Type B pancreatic cell (in vitro differentiated cells): Measurements from ENCODE around the gene BCL11A. TPM values are rescaled to one million over a fixed set of nuclear protein-coding genes. Genes with fewer than 3 reads are reported as not detected.

Source experiments
- DNase-seq: peaks from one replicate; pipeline ENCODE4 v3.0.0; 2021; ENCODE audit warnings: mixed read lengths; ENCODE audit not compliant: unreplicated experiment; ENCODE audit errors: extremely low spot score
- H3K27ac Mint-ChIP-seq: 2 replicates; pipeline ENCODE4 v1.8.0; 2021; ENCODE audit warnings: mild to moderate bottlenecking, mixed read lengths
- H3K27me3 Mint-ChIP-seq: 2 replicates; pipeline ENCODE4 v1.8.0; 2021; ENCODE audit warnings: mixed read lengths
- H3K36me3 Mint-ChIP-seq: 2 replicates; pipeline ENCODE4 v1.8.0; 2021; ENCODE audit warnings: mixed read lengths
- H3K4me1 Mint-ChIP-seq: one replicate; pipeline ENCODE4 v1.8.0; 2021; ENCODE audit warnings: mixed read lengths; ENCODE audit not compliant: unreplicated experiment
- H3K4me3 Mint-ChIP-seq: 2 replicates; pipeline ENCODE4 v1.8.0; 2021; ENCODE audit warnings: mild to moderate bottlenecking, mixed read lengths
- H3K9me3 Mint-ChIP-seq: 2 replicates; pipeline ENCODE4 v1.8.0; 2021; ENCODE audit warnings: mixed read lengths
- CTCF ChIP-seq: fragments of 200-600 bp; sonication (generic); conservative IDR thresholded peaks from 2 replicates; pipeline ENCODE4 v1.5.0; 2021; ENCODE audit warnings: antibody characterized with exemption, mild to moderate bottlenecking
- total RNA-seq: library from RNA; stranded (reverse); gene quantifications from 2 replicates; pipeline ENCODE4 v1.2.1, GENCODE V29; 2021; ENCODE audit warnings: low replicate concordance

The BCL11A gene
- total RNA-seq, 1 donor from 2014 or later: 53.1 TPM

DNA sequence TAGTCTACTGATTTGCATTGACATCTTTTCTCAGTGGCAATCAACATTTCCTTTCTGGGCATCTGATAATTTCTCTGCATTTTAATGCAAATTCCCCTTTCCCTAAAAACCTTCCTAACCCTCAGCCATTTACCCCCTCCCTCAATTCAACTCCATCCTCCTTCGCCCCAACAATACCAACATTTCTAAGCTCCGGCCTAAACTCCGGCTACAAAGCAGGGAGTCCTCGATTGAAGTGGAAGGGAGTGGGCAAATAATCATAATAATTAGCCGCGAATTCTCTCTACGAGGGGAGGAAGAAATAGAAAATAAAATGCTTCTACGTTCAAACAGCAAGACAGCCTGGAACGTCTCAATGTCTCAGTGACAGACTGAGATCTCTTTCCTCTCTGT is 4.6 kb downstream of the BCL11A start:
- DNase-seq: no peak
- Mint-ChIP-seq H3K9me3 (no peaks in the 10 kb centered on the region), H3K4me3 (peak overlapping the region; percentile 98), H3K27ac (peak overlapping the region; percentile 75), H3K36me3 (peaks cover 33% of the 10 kb centered on the region), H3K27me3 (peaks cover 3% of the 10 kb centered on the region), H3K4me1 (peaks cover 49% of the 10 kb centered on the region)
- no peak for TF ChIP-seq CTCF

DNA sequence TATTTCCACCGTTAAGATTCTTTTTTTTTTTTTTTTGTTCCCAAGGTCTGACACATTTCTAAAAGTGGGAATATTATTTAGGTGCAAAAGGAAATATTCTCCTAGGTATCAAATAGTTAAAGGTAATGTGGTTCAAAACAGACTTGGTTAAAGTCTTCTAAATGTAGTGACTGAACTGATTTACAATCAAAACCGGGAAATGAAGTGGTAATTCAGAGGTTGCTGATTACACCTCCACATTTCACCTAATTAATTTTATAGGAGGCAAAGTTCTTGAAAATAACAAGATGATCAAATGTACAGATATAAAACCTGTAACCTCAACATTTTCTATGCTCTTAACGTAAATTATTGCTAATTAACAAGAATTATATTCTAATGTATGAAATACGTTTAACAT is 5.1 kb downstream of the BCL11A start:
- Mint-ChIP-seq H3K4me3 (peak overlapping the region; percentile 98), H3K27me3 (peaks cover under 1% of the 10 kb centered on the region), H3K36me3 (peaks cover 36% of the 10 kb centered on the region), H3K4me1 (peaks cover 51% of the 10 kb centered on the region), H3K27ac (peak overlapping the region; percentile 75), H3K9me3 (no peaks in the 10 kb centered on the region)
- no peak for TF ChIP-seq CTCF
- DNase-seq: no peak

DNA sequence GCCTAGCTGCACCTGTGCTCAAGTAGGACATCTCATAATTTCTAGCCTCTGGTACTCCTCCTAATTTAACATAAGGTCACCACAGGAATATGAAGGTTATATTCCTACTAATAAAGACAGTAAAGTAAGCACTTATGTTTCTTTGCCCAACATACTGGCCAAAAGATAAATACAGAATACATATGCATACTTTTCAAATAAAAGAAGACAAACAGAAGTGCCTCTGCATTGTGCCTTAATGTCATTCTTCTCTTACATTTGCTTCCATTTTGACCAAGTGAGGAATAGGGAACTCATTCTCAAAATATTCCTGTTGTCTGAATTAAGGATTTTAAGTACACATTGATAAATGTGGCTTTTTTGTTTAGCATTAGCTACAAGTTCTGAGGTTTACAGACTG is 5.6 kb downstream of the BCL11A start:
- TF ChIP-seq CTCF: no peak
- H3K27ac Mint-ChIP-seq: no peak overlapping the region
- peak overlapping the region; percentile 98 for H3K4me3 Mint-ChIP-seq
- DNase-seq: no peak
- H3K9me3 Mint-ChIP-seq: no peaks in the 10 kb centered on the region
- H3K4me1 Mint-ChIP-seq: peaks cover 56% of the 10 kb centered on the region
- H3K27me3 Mint-ChIP-seq: no peaks in the 10 kb centered on the region
- H3K36me3 Mint-ChIP-seq: peaks cover 39% of the 10 kb centered on the region

DNA sequence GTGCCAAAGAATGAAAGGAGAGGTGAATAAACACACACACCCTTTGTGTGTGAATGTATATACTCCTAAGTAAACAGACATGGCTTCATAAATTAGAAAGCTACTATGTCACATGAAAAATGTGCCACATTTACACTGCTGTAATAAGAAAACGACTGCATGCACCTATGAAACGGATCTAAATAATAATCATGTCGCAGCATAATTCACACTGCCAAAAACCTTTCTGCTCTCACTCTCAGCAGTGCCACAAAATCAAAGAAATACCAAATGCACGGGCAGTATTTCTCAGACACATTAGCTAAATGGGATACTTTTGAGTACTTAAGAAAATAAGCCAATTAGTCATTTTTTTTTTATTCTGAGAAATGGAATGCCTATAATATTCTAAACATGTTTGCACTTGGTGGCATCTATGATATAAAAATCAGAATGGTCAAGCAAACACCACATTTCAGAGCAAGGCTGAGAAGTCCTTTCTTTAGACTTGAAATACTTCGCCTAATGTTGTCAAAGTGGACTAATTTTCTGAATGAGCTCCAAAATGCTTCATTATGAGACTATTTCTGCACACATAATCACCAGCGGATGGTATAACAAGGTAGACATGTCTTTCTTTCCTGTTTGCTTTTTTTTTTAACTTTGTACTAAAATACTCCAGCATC is 6.6 kb downstream of the BCL11A start:
- Mint-ChIP-seq H3K9me3 (no peaks in the 10 kb centered on the region), H3K4me1 (peaks cover 61% of the 10 kb centered on the region), H3K4me3 (peak overlapping the region; percentile 98)

GRCh38 chr2:60544954-60545560 is 8.4 kb downstream of the BCL11A start:
- TF ChIP-seq CTCF: no peak
- Mint-ChIP-seq H3K36me3 (peaks cover 39% of the 10 kb centered on the region), H3K27ac (peak overlapping the region; percentile 32), H3K4me1 (peaks cover 79% of the 10 kb centered on the region), H3K4me3 (peak overlapping the region; percentile 50), H3K9me3 (no peaks in the 10 kb centered on the region), H3K27me3 (no peaks in the 10 kb centered on the region)
- no peak for DNase-seq

More for the DNA sequence above, 6.6 kb downstream of the BCL11A start:
- Mint-ChIP-seq H3K27ac (peak overlapping the region; percentile 78), H3K27me3 (no peaks in the 10 kb centered on the region), H3K36me3 (peaks cover 39% of the 10 kb centered on the region)
- no peak for TF ChIP-seq CTCF
- DNase-seq: no peak
